Adrenal gland (tissue), 12 donors: ENCODE results near the gene RAMP1. TPM values are rescaled to one million over a fixed set of nuclear protein-coding genes. Genes with fewer than 3 reads are reported as not detected.

ENCODE experiments used
- DNase-seq, 7 donors: peaks; one replicate each; pipeline ENCODE4 v3.0.0-alpha.2; 2019 to 2020
- H3K27ac ChIP-seq, 5 donors: fragments of 200-600 bp; sonication (generic) in 4 of 5; 1 replicate in 3 of 5; 2 replicates in 2 of 5; pipeline versions ENCODE4 v1.5.1 to v1.8.0; 2016 to 2020; ENCODE audit warnings: mild to moderate bottlenecking in 1 of 5
- H3K27me3 ChIP-seq: fragments of 200-600 bp; 2 replicates; pipeline ENCODE4 v1.8.0; 2021
- H3K36me3 ChIP-seq, 2 donors: fragments of 200-600 bp; replicated peaks in 1 of 2; 1 replicate in 1 of 2; 2 replicates in 1 of 2; pipeline versions ENCODE4 v1.5.1 to v1.8.0; 2018 to 2022
- H3K4me1 ChIP-seq, 2 donors: fragments of 200-600 bp; replicated peaks in 1 of 2; 1 replicate in 1 of 2; 2 replicates in 1 of 2; pipeline versions ENCODE4 v1.5.1 to v1.8.0; 2018 to 2021
- H3K4me3 ChIP-seq, 4 donors: fragments of 200-600 bp; sonication (generic) in 3 of 4; one replicate each; pipeline ENCODE4 v1.5.1; 2016 to 2018
- H3K9me3 ChIP-seq, 3 donors: fragments of 200-600 bp; sonication (generic) in 1 of 3; replicated peaks in 1 of 3; 1 replicate in 2 of 3; 2 replicates in 1 of 3; pipeline versions ENCODE4 v1.5.1 to v1.8.0; 2016 to 2021
- CTCF ChIP-seq, 6 experiments: fragments of 450-650 bp in 4 of 6; fragments of 200-600 bp in 2 of 6; sonication (generic) in 1 of 6; IDR thresholded peaks; 1 replicate in 5 of 6; 2 replicates in 1 of 6; pipeline versions ENCODE4 v1.5.1 to v1.8.0; 2016 to 2021; ENCODE audit warnings: antibody characterized with exemption in 6 of 6, mild to moderate bottlenecking in 2 of 6, moderate library complexity in 1 of 6
- POLR2A ChIP-seq, 2 donors: fragments of 450-650 bp; IDR thresholded peaks; one replicate each; pipeline ENCODE4 v1.6.1; 2017; ENCODE audit warnings: antibody characterized with exemption in 2 of 2, mild to moderate bottlenecking in 2 of 2, moderate library complexity in 1 of 2
- WGBS, 4 donors: extraction: QIAGEN DNeasy Blood & Tissue Kit in 2 of 4; methylation state at CpG; one replicate each; pipeline versions ENCODE4 v1.1.5 to v1.1.7; 2013 to 2017; 5-methylcytosine and 5-hydroxymethylcytosine counted together
- intact Hi-C, 2 donors: fragments of 100-400 bp; cut with DNase I; formaldehyde crosslinking; loops; one replicate each; pipeline versions ENCODE4 v1.14.1 to v1.15.0; 2022 to 2023
- polyA plus RNA-seq, 3 donors: library from polyadenylated mRNA; stranded (reverse); fragments of 200-250 nt in 2 of 3; fragments of 350-450 nt in 1 of 3; fragmentation: Illumina TruSeq in 1 of 3; extraction: RNeasy Lipid Tissue Mini Kit (QIAGEN cat#74804) in 1 of 3; gene quantifications; one replicate each; pipeline ENCODE4 v1.2.3, GENCODE V29; 2013 to 2014
- total RNA-seq, 9 donors: library from RNA; depleted of rRNA in 4 of 9; stranded (reverse); fragments of >200 nt in 4 of 9; fragments of 120-200 nt in 1 of 9; fragmentation: NEBNext Ultra II Directional in 1 of 9; extraction: Animal tissue kit (Norgen Biotek cat#: 25700) in 1 of 9; gene quantifications; one replicate each; pipeline versions ENCODE4 v1.1.0 to v1.2.4, GENCODE V29; 2013 to 2023
- donor health status: healthy with polysubstance abuse.
- donor health status: Bipolar disorder and iron deficiency.
- donor health status: DM: yes; HTN: yes; CAD: no.
- donor health status: DM: no; HTN: no; CAD: no.
- donor health status: DM: no; HTN: no; CAD: no.
- donor health status: DM: yes; HTN: yes; CAD: no.

The RAMP1 gene
- total and polyA plus RNA-seq, 12 donors, result 2.4 to 72.6 (median 17.2) TPM

DNA sequence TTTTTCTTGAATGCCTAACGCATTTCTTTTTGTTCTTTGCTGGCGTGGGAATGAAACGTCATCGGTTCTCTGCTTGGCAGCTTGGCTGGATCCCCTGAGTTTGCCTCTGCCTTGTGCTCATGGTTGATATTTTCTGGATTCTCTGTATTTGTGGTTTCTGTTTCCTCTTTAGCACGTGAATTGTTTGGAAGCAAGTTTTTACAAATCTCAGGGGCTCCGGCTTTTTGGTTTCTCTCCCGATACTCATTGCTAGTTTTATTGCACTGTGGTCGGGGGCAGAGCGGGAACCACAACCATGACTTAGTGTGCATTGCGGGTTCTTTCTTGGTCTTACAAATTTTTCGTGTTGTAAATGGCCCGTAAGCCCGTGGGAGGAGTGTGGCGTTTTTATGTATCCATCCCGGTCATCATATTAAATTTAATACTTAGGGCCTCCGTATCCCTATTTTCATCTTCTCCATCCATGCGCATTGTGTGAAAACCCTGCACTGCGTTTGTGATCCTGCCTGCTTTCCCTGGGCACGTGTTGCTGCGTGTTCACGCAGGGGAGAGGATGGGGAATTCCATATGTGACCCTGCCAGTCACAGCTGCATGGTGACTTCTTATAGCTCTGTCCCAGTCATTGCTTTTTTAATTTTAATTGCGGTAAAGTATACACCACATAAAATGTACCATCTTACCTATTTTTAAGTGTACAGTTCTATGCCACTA, 9.4 kb downstream of the RAMP1 start:
- no peaks in the 10 kb centered on the region for H3K36me3 ChIP-seq
- H3K4me1 ChIP-seq, result no peaks in the 10 kb centered on the region
- intact Hi-C loops, result no loop called here
- H3K4me3 ChIP-seq, result no peak overlapping the region
- WGBS, 4 donors, result 76 to 79% (median 78%) methylated on average over 22 of the region's 22 CpGs
- no peak for DNase-seq
- no peak overlapping the region for H3K27ac ChIP-seq
- no peaks in the 10 kb centered on the region for H3K27me3 ChIP-seq
- no peaks in the 10 kb centered on the region for H3K9me3 ChIP-seq
- TF ChIP-seq CTCF (IDR thresholded peaks at IDR 0.05) (no peak), POLR2A (IDR thresholded peaks at IDR 0.05) (no peak)

GRCh38 chr2:237869343-237870102, 10.1 kb downstream of the RAMP1 start:
- no peak for DNase-seq
- WGBS, 4 donors, result 80 to 93% (median 91%) methylated on average over 11 to 21 of the region's 21 CpGs
- no peaks in the 10 kb centered on the region for H3K4me1 ChIP-seq
- H3K4me3 ChIP-seq, result no peak overlapping the region
- no peaks in the 10 kb centered on the region for H3K27me3 ChIP-seq
- H3K9me3 ChIP-seq, result no peaks in the 10 kb centered on the region
- no peak overlapping the region for H3K27ac ChIP-seq
- H3K36me3 ChIP-seq, result no peaks in the 10 kb centered on the region
- TF ChIP-seq CTCF (IDR thresholded peaks at IDR 0.05) (no peak), POLR2A (IDR thresholded peaks at IDR 0.05) (no peak)
- intact Hi-C loops, result no loop called here

DNA sequence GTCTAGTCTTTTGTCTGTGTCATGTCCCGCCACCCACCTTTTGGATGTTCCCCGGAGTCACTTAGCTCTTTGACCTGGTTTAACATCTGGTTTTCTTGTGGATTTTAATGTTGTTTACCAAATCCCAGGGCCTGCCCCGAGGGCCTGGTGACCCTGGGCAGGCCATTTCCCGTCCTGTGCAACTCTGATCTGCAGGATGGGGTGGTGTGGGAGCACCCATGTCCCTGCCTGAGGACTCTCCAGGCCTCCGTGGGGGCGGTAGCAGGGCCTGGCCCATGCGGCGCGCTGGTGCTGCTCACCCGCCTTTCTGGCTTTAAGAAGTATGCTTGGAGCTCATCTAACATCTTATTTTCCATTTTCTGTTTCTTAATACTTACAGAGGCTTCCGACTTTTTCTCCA, 10.7 kb downstream of the RAMP1 start:
- Histone ChIP-seq H3K4me1 (no peaks in the 10 kb centered on the region), H3K9me3 (no peaks in the 10 kb centered on the region), H3K36me3 (no peaks in the 10 kb centered on the region), H3K4me3 (no peak overlapping the region), H3K27me3 (no peaks in the 10 kb centered on the region), H3K27ac (no peak overlapping the region)
- intact Hi-C loops, result no loop called here
- WGBS, 4 donors, result 82 to 88% (median 86%) methylated on average over 11 of the region's 11 CpGs
- DNase-seq, result peak in 1 of 7 donors; percentile 39
- no peak for TF ChIP-seq POLR2A (IDR thresholded peaks at IDR 0.05)
- TF ChIP-seq CTCF (IDR thresholded peaks at IDR 0.05), result no peak

- TF ChIP-seq POLR2A (IDR thresholded peaks at IDR 0.05) (no peak), CTCF (IDR thresholded peaks at IDR 0.05) (no peak)
- H3K4me3 ChIP-seq, result no peak overlapping the region
- H3K9me3 ChIP-seq, result no peaks in the 10 kb centered on the region
- peak in 1 of 7 donors; percentile 51 for DNase-seq
- peak overlapping the region in 1 of 5 donors; percentile 38 for H3K27ac ChIP-seq
- H3K4me1 ChIP-seq, result no peaks in the 10 kb centered on the region
- no peaks in the 10 kb centered on the region for H3K36me3 ChIP-seq
- H3K27me3 ChIP-seq, result no peaks in the 10 kb centered on the region
- intact Hi-C loops, result no loop called here
- 73 to 85% (median 78%) methylated on average over 14 to 23 of the region's 23 CpGs for WGBS, 4 donors
Measured at GRCh38 chr2:237870754-237871651, 11.6 kb downstream of the RAMP1 start.
